Thyroid gland (tissue), 4 donors: ENCODE measurements around the gene PHLPP1. TPM values are rescaled to one million over a fixed set of nuclear protein-coding genes. Genes with fewer than 3 reads are reported as not detected.
A peak's percentile ranks its signal among the peaks of the same experiment; 100 is the strongest.
"Not testable (repeated sequence)": the region's sequence is repeated elsewhere in the genome, so short reads cannot be mapped to it uniquely, and the experiment has no call there.

Experiments
- DNase-seq, 2 donors: peaks; one replicate each; pipeline ENCODE4 v3.0.0-alpha.2; 2019
- H3K27ac ChIP-seq, 3 donors: fragments of 200-600 bp; sonication (generic); 1 replicate in 2 of 3; 2 replicates in 1 of 3; pipeline ENCODE4 v1.5.1; 2016 to 2019; ENCODE audit warnings: mild to moderate bottlenecking in 1 of 3, moderate library complexity in 1 of 3
- H3K27me3 ChIP-seq: fragments of 200-600 bp; sonication (generic); one replicate; pipeline ENCODE4 v1.5.1; 2019
- H3K36me3 ChIP-seq, 2 donors: fragments of 200-600 bp; sonication (generic); one replicate each; pipeline ENCODE4 v1.5.1; 2016 to 2019
- H3K4me1 ChIP-seq, 2 donors: fragments of 200-600 bp; sonication (generic); one replicate each; pipeline ENCODE4 v1.5.1; 2017 to 2019
- H3K4me3 ChIP-seq, 3 donors: fragments of 200-600 bp; sonication (generic); replicated peaks in 1 of 3; 1 replicate in 2 of 3; 2 replicates in 1 of 3; pipeline ENCODE4 v1.5.1; 2016; ENCODE audit warnings: mild to moderate bottlenecking in 1 of 3
- H3K9me3 ChIP-seq: fragments of 200-600 bp; sonication (generic); one replicate; pipeline ENCODE4 v1.5.1; 2017
- CTCF ChIP-seq, 6 experiments: fragments of 200-600 bp in 3 of 6; fragments of 450-650 bp in 3 of 6; sonication (generic) in 3 of 6; IDR thresholded peaks; one replicate each; pipeline ENCODE4 v1.5.1; 2016 to 2019; ENCODE audit warnings: antibody characterized with exemption in 6 of 6, mild to moderate bottlenecking in 2 of 6, inconsistent platforms in 1 of 6, moderate library complexity in 1 of 6
- POLR2A ChIP-seq, 2 donors: fragments of 450-650 bp; IDR thresholded peaks; one replicate each; pipeline ENCODE4 v1.6.1; 2017; ENCODE audit warnings: antibody characterized with exemption in 2 of 2, mild to moderate bottlenecking in 2 of 2, moderate library complexity in 1 of 2
- WGBS, 2 donors: methylation state at CpG; one replicate each; pipeline ENCODE4 v1.1.5; 2017; 5-methylcytosine and 5-hydroxymethylcytosine counted together
- intact Hi-C: fragments of 100-400 bp; cut with DNase I; formaldehyde crosslinking; loops from one replicate; pipeline ENCODE4 v1.15.1; 2023
- total RNA-seq, 4 donors: library from RNA; depleted of rRNA; stranded (reverse); fragments of >200 nt; gene quantifications; one replicate each; pipeline ENCODE4 v1.2.3, GENCODE V29; 2016

Gene PHLPP1
- total RNA-seq, 4 donors from 2014 or later: 14.6 to 22.7 (median 20.4) TPM

GRCh38 chr18:62802523-62802922 is 87.2 kb downstream of the PHLPP1 start:
- intact Hi-C loops: no loop called here
- no peaks in the 10 kb centered on the region for H3K9me3 ChIP-seq
- no peaks in the 10 kb centered on the region for H3K27me3 ChIP-seq
- TF ChIP-seq CTCF (IDR thresholded peaks at IDR 0.05) (peak in 2 of 6 experiments; percentile 10 to 16), POLR2A (IDR thresholded peaks at IDR 0.05) (no peak)
- no peak overlapping the region for H3K4me3 ChIP-seq
- DNase-seq: no peak
- H3K27ac ChIP-seq: no peak overlapping the region
- peaks cover 9 to 23% of the 10 kb centered on the region in 2 donors for H3K4me1 ChIP-seq
- WGBS, 2 donors: 73 to 79% methylated on average over 3 of the region's 3 CpGs
- no peaks in the 10 kb centered on the region for H3K36me3 ChIP-seq

- Histone ChIP-seq H3K27me3 (no peaks in the 10 kb centered on the region), H3K36me3 (no peaks in the 10 kb centered on the region), H3K9me3 (no peaks in the 10 kb centered on the region), H3K27ac (no peak overlapping the region), H3K4me1 (peaks cover 6 to 8% of the 10 kb centered on the region in 2 donors), H3K4me3 (no peak overlapping the region)
- 88 to 98% methylated on average over 2 of the region's 2 CpGs for WGBS, 2 donors
- TF ChIP-seq POLR2A (IDR thresholded peaks at IDR 0.05): no peak
- intact Hi-C loops: no loop called here
- no peak for DNase-seq
Measured at GRCh38 chr18:62807396-62807795, 92.1 kb downstream of the PHLPP1 start.

GRCh38 chr18:62808123-62808522 is 92.8 kb downstream of the PHLPP1 start:
- DNase-seq: no peak
- no peaks in the 10 kb centered on the region for H3K27me3 ChIP-seq
- H3K4me3 ChIP-seq: no peak overlapping the region
- H3K27ac ChIP-seq: no peak overlapping the region
- H3K4me1 ChIP-seq: peaks cover 6 to 8% of the 10 kb centered on the region in 2 donors
- H3K36me3 ChIP-seq: no peaks in the 10 kb centered on the region
- TF ChIP-seq CTCF (IDR thresholded peaks at IDR 0.05) (no peak), POLR2A (IDR thresholded peaks at IDR 0.05) (no peak)
- 90 to 92% methylated on average over 1 of the region's 1 CpG for WGBS, 2 donors
- intact Hi-C loops: no loop called here
- no peaks in the 10 kb centered on the region for H3K9me3 ChIP-seq

- WGBS, 2 donors: 49 to 76% methylated on average over 8 of the region's 8 CpGs
- H3K27me3 ChIP-seq, intact Hi-C loops, H3K4me1 ChIP-seq, H3K4me3 ChIP-seq, H3K36me3 ChIP-seq, H3K9me3 ChIP-seq: not testable (repeated sequence)
- peak overlapping the region in 1 of 3 donors; percentile 32 for H3K27ac ChIP-seq
- DNase-seq: peak; percentile 52 to 57
Measured at GRCh38 chr18:62809445-62809844, 94.1 kb downstream of the PHLPP1 start.

- intact Hi-C loops: no loop called here
Measured at GRCh38 chr18:62809900-62810299, 94.6 kb downstream of the PHLPP1 start.

GRCh38 chr18:62810682-62811081 is 95.3 kb downstream of the PHLPP1 start:
- no peak overlapping the region for H3K4me3 ChIP-seq
- peaks cover 4 to 6% of the 10 kb centered on the region in 2 donors for H3K4me1 ChIP-seq
- H3K9me3 ChIP-seq: no peaks in the 10 kb centered on the region
- H3K27me3 ChIP-seq: no peaks in the 10 kb centered on the region
- intact Hi-C loops: no loop called here
- no peaks in the 10 kb centered on the region for H3K36me3 ChIP-seq
- H3K27ac ChIP-seq: no peak overlapping the region
- DNase-seq: no peak
- 83 to 84% methylated on average over 4 of the region's 4 CpGs for WGBS, 2 donors
- TF ChIP-seq CTCF (IDR thresholded peaks at IDR 0.05) (no peak), POLR2A (IDR thresholded peaks at IDR 0.05) (no peak)

More at GRCh38 chr18:62809900-62810299, 94.6 kb downstream of the PHLPP1 start:
- H3K4me1 ChIP-seq: peaks cover 6 to 8% of the 10 kb centered on the region in 2 donors
- WGBS, 2 donors: 41 to 48% methylated on average over 1 of the region's 1 CpG
- no peak overlapping the region for H3K4me3 ChIP-seq
- no peak for TF ChIP-seq CTCF (IDR thresholded peaks at IDR 0.05)
- no peak for TF ChIP-seq POLR2A (IDR thresholded peaks at IDR 0.05)
- no peak for DNase-seq
- no peaks in the 10 kb centered on the region for H3K27me3 ChIP-seq
- H3K27ac ChIP-seq: peak overlapping the region in 1 of 3 donors; percentile 32
- no peaks in the 10 kb centered on the region for H3K36me3 ChIP-seq
- no peaks in the 10 kb centered on the region for H3K9me3 ChIP-seq
